Smooth muscle cell of the coronary artery (primary cell): Measurements from ENCODE around the gene NPY. TPM values are rescaled to one million over a fixed set of nuclear protein-coding genes. Genes with fewer than 3 reads are reported as not detected.

Experiments used
- total RNA-seq: library from RNA; depleted of rRNA; stranded (reverse); fragments of >200 nt; gene quantifications from 2 replicates; pipeline ENCODE4 v1.2.3, GENCODE V29; 2014; ENCODE audit warnings: low replicate concordance

The NPY gene
- not detected in 2 replicates for total RNA-seq

GRCh38 chr7:24283897-24284698 is at the start of gene NPY:
Gene NPY (plus strand): TSS chr7:24284190. CDS start chr7:24285241, 1,051 bp downstream.

